ENCODE measurements around the gene OR4X2.
"Not testable (repeated sequence)": the region's sequence is repeated elsewhere in the genome, so short reads cannot be mapped to it uniquely, and the experiment has no call there.

DNA sequence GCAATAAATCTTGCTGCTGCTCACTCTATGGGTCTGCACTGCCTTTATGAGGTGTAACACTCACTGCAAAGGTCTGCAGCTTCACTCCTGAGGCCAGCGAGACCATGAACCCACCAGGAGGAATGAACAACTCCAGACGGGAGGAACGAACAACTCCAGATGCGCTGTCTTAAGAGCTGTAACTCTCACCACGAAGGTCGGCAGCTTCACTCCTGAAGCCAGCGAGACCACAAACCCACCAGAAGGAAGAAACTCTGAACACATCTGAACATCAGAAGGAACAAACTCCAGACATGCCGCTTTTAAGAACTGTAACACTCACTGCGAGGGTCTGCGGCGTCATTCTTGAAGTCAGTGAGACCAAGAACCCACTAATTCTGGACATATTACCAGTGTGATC, 14.8 kb upstream of the OR4X2 start:
- not testable (repeated sequence) for TF ChIP-seq POLR2A (IDR thresholded peaks at IDR 0.05; ENCODE audit: low read depth, low read length); NFE2L2 (IDR thresholded peaks at IDR 0.05; ENCODE audit: low read depth, low read length); RCOR1 (IDR thresholded peaks at IDR 0.05; ENCODE audit: insufficient replicate concordance, low read length)
- TF ChIP-seq, protein P1, sequence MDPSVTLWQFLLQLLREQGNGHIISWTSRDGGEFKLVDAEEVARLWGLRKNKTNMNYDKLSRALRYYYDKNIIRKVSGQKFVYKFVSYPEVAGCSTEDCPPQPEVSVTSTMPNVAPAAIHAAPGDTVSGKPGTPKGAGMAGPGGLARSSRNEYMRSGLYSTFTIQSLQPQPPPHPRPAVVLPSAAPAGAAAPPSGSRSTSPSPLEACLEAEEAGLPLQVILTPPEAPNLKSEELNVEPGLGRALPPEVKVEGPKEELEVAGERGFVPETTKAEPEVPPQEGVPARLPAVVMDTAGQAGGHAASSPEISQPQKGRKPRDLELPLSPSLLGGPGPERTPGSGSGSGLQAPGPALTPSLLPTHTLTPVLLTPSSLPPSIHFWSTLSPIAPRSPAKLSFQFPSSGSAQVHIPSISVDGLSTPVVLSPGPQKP (IDR thresholded peaks at IDR 0.05; ENCODE audit: borderline replicate concordance, low read depth, low read length): not testable (repeated sequence)

Data from IMR-90 (cell line).